ENCODE measurements around the gene IGSF9B. TPM values are rescaled to one million over a fixed set of nuclear protein-coding genes. Genes with fewer than 3 reads are reported as not detected.

IGSF9B gene
- total RNA-seq, 2 experiments from 2014 or later = 124 to 136 TPM

- Mint-ChIP-seq H3K27ac (no peak overlapping the region), H3K4me1 (ENCODE audit: low read depth) (no peaks in the 10 kb centered on the region), H3K36me3 (ENCODE audit: low read depth) (peaks cover 22% of the 10 kb centered on the region), H3K4me3 (no peak overlapping the region), H3K9me3 (no peaks in the 10 kb centered on the region), H3K27me3 (no peaks in the 10 kb centered on the region)
- DNase-seq (no peak), ATAC-seq (no peak)
- POLR2A ChIA-PET = interaction anchor here (0.9 to 1.9 kb wide), 2 partner anchors 9 to 27 kb away, joined by 3 to 9 read pairs; no protein-coding TSS in a partner anchor
- intact Hi-C loops (cut with micrococcal nuclease) = no loop called here
- TF ChIP-seq, protein P1, sequence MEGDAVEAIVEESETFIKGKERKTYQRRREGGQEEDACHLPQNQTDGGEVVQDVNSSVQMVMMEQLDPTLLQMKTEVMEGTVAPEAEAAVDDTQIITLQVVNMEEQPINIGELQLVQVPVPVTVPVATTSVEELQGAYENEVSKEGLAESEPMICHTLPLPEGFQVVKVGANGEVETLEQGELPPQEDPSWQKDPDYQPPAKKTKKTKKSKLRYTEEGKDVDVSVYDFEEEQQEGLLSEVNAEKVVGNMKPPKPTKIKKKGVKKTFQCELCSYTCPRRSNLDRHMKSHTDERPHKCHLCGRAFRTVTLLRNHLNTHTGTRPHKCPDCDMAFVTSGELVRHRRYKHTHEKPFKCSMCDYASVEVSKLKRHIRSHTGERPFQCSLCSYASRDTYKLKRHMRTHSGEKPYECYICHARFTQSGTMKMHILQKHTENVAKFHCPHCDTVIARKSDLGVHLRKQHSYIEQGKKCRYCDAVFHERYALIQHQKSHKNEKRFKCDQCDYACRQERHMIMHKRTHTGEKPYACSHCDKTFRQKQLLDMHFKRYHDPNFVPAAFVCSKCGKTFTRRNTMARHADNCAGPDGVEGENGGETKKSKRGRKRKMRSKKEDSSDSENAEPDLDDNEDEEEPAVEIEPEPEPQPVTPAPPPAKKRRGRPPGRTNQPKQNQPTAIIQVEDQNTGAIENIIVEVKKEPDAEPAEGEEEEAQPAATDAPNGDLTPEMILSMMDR (IDR thresholded peaks at IDR 0.05) = no peak
- CTCF ChIA-PET = no interaction called here
Observed at GRCh38 chr11:133900176-133901105, 56.3 kb downstream of the IGSF9B start.

DNA sequence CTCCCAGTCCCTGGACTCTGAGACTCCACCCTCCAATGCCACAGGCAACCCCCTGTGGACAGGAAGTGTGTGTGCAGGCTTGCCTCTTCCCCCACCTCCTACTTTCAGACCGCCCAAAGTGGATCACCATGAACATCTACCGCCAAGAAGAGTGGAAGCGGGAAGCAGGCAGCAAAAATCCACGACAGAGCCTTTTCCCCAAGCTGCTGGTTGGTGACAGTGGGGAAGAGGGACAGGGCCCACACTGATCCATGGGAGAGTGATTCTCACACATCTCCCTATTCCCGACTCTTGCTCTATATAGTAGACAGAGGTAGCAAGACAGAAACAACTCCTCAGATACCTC, 58.0 kb downstream of the IGSF9B start:
- DNase-seq (no peak), ATAC-seq (no peak)
- H3K36me3 Mint-ChIP-seq (ENCODE audit: low read depth) = peaks cover 14% of the 10 kb centered on the region
- TF ChIP-seq, protein P1 (IDR thresholded peaks at IDR 0.05) = no peak
- H3K27ac Mint-ChIP-seq = no peak overlapping the region
- no peaks in the 10 kb centered on the region for H3K27me3 Mint-ChIP-seq
- POLR2A ChIA-PET = no interaction called here
- CTCF ChIA-PET = no interaction called here
- intact Hi-C loops (cut with micrococcal nuclease) = no loop called here
- H3K9me3 Mint-ChIP-seq = no peaks in the 10 kb centered on the region
- no peak overlapping the region for H3K4me3 Mint-ChIP-seq
- H3K4me1 Mint-ChIP-seq (ENCODE audit: low read depth) = no peaks in the 10 kb centered on the region

DNA sequence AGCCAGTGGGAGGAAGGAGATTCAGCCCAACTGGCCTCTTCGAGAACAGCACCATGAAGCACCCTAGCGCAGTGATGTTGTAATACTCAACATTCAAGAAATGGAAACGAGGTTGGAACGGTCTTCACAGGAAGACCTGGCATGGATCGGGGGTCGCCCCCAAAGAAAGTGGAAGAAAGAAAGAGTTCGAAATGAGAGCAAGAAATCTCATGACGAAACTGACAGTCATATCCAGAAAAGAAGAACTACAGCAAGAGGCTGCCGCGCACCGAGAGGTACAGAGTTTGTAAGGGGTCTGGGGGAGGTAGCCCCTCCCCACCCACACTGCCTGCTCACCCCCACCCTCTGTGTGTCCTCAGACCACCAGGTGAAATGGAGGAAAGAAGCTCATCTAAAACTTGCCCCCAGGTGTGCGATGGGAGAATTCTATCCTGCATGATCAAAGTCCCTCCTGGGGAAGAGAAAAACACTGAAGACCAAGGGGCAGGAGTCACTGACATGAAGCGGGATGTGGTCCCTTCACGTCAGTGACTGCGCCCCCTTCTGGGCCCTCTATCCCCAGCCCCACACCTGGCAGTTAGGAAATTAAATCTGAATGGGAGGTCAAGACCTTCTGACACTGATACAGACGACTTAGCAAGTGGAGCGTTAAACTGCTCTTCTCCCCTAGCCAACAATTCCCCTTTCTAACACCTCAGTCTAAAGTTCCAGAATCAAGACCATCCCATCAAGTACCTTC, 58.6 kb downstream of the IGSF9B start:
- ChIA-PET POLR2A (no interaction called here), CTCF (no interaction called here)
- Mint-ChIP-seq H3K4me1 (ENCODE audit: low read depth) (no peaks in the 10 kb centered on the region), H3K9me3 (no peaks in the 10 kb centered on the region), H3K4me3 (no peak overlapping the region), H3K36me3 (ENCODE audit: low read depth) (peaks cover 11% of the 10 kb centered on the region), H3K27me3 (no peaks in the 10 kb centered on the region), H3K27ac (no peak overlapping the region)
- intact Hi-C loops (cut with micrococcal nuclease) = no loop called here
- TF ChIP-seq, protein P1 (IDR thresholded peaks at IDR 0.05) = no peak
- DNase-seq (no peak), ATAC-seq (no peak)

DNA sequence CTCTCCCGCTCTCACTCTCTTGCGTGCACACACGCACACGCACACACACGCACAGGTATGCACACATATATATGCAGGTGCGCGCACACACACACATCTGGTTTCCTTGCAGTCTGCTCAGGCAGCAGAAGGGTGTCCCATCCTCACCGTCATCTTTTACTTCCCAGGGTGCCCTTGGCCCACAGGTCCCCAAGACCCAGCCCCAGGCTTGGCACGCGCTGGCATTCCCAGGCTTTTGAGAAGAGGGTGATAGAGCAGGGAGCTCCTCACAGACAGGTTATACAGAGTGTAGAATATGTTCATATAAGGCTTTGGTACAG, 59.5 kb downstream of the IGSF9B start:
- H3K9me3 Mint-ChIP-seq = no peaks in the 10 kb centered on the region
- ChIA-PET CTCF (no interaction called here), POLR2A (interaction anchor here (1.0 kb wide), 1 partner anchor 10 kb away, joined by 3 read pairs; no protein-coding TSS in a partner anchor)
- TF ChIP-seq, protein P1 (IDR thresholded peaks at IDR 0.05) = no peak
- no peak overlapping the region for H3K27ac Mint-ChIP-seq
- H3K27me3 Mint-ChIP-seq = peaks cover 1% of the 10 kb centered on the region
- H3K4me3 Mint-ChIP-seq = no peak overlapping the region
- no peak for DNase-seq
- intact Hi-C loops (cut with micrococcal nuclease) = no loop called here
- H3K4me1 Mint-ChIP-seq (ENCODE audit: low read depth) = no peaks in the 10 kb centered on the region
- no peak for ATAC-seq
- peaks cover 11% of the 10 kb centered on the region for H3K36me3 Mint-ChIP-seq (ENCODE audit: low read depth)
